Measurements from ENCODE around the gene TMEFF2.
"Not testable (repeated sequence)": the region's sequence is repeated elsewhere in the genome, so short reads cannot be mapped to it uniquely, and the experiment has no call there.

TMEFF2 gene

GRCh38 chr2:192126912-192127311 lies 67.8 kb downstream of the TMEFF2 start:
- DNase-seq: no peak

GRCh38 chr2:192126426-192126825 lies 68.3 kb downstream of the TMEFF2 start:
- DNase-seq: no peak

DNA sequence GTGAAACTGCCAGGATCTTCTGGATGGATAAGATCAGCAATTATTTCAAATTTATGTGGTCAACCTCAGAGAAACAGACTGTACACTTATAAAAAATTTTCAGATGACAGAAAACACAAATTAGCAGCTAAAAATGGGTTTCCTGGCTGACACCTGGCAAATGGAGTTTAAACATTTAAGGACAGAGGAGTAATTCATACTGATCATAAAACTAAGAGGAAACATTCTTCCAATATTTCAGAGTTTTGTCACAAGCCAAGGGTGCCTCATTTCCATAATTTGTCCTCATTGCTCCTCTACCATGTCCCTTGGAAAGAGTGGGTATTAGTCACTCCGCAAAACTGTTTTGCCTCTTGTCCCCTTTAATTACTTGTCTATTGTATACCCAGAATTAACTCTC lies 70.2 kb downstream of the TMEFF2 start:
- DNase-seq: no peak

GRCh38 chr2:192123847-192124246 lies 70.9 kb downstream of the TMEFF2 start:
- no peak for DNase-seq

- DNase-seq: no peak
Measured at GRCh38 chr2:192122946-192123345, 71.8 kb downstream of the TMEFF2 start.

DNA sequence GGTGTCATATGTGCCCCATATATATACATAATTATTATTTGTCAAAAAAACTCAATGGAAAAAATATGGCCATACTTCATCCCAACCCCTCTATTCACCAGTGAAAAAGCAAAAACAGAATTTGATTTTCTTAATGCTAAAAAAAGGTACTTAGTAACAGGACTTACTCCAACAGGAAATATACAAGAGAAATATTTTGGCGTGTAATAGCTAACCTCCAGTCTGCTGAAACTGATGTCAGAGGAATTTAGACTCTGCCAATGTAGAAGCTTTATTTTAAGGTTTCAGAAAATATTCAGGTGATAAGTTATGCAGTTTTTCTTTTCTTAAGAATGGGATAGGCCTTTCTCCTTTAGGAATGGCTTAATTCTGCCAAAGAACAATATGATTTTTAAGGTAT lies 72.6 kb downstream of the TMEFF2 start:
- DNase-seq: no peak

- no peak for DNase-seq
Measured at GRCh38 chr2:192119536-192119935, 75.2 kb downstream of the TMEFF2 start.

DNA sequence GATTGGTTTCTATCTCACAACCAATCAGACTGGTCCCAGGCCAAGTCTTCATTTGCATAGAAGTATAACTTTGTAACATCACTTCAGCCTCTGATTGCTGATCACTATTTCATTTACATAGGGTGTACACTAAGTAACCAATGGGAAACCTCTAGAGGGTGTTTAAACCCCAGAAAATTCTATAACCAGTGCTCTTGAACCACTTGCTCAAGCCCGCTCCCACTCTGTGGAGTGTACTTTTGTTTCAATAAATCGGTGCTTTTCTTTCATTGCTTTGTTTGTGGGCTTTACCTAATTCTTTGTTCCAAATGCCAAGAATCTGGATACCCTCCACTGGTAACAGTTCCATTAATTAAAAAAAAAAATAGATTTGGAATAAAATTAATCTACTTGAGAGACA lies 77.0 kb downstream of the TMEFF2 start:
- DNase-seq: no peak

DNA sequence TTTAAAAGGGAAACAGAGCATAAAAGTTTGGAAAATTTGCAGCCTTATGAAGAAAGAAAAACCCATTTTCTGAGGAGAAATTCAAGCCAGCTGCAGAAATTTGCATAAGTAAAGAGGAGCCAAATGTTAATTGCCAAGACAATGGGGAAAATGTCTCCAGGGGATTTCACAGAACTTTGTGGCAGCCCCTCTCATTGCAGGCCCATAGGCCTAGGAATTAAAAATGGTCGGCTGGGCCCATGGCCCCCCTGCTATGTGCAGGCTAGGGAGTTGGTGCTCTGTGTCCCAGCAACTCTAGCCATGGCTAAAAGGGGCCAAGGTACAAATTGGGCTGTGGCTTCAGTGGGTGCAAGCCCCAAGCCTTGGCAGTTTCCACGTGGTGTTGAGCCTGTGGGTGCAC lies 83.2 kb downstream of the TMEFF2 start:
- DNase-seq: not testable (repeated sequence)

DNA sequence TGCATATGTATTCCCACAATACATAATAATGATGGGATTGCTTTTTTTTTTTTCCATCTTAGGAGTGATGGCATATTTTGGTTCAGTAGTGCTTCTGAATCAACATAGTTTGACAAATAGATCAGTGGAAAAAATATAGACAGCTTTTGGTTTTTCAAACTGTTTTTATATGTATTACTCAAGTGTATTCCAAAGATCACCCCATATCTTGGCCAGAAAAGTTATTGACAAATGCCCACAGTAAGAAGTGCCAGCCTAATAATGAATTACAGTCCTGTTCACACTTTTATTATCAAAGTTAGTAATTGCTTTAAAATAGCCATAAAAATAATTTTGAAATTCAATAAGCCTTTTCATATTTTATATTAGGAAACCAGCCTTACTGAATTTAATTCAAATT lies 95.0 kb downstream of the TMEFF2 start:
- DNase-seq: no peak

DNA sequence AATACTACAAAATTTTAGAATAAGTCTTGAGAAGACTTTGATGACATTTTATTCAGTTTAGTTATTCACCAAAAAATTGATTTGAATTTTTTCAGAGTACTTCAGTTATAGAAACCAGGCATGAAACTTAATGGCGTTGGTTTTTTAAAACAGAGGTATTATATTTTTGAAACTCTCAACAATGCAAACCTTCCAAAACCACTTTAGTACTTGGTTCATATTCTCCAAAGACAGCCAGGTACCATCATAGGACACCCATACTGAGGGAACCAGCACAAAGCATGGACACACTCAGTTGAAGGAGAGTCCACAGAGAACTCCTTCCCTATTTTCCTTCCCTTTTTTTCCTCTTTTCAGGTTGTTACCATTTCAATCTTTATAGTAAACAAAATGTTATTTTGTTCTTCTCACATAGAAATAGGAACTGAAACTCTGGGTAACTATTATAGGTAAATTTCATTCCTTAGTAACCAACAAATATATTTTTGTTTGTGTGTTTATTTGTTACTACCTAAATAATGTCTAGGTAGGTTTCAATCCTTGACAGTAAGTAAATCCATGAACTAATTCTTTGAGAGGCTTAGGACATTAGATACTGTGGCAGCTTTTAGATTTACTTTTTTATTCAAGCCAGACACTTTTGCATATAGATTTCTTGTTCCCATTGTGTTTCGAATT lies 95.8 kb downstream of the TMEFF2 start:
- DNase-seq: no peak

DNA sequence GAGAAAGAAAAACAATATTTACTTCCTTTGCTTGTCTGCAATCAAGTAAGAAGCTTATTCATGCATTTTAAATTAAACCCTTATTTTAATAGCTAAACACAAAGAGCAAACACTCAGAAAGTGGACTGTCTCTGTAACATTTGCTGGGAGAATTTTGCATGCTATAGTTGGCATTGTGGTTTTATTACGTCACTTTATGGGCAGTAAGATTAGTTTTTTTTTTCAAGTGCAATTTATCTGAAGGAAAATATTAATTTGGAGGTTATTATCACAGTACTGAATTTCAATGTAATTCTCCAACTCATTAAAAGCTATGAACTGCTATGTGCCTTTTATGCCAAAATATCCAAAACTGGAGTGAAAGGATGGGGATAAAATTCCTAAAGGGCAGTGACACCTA lies 103.3 kb downstream of the TMEFF2 start:
- DNase-seq: no peak

DNA sequence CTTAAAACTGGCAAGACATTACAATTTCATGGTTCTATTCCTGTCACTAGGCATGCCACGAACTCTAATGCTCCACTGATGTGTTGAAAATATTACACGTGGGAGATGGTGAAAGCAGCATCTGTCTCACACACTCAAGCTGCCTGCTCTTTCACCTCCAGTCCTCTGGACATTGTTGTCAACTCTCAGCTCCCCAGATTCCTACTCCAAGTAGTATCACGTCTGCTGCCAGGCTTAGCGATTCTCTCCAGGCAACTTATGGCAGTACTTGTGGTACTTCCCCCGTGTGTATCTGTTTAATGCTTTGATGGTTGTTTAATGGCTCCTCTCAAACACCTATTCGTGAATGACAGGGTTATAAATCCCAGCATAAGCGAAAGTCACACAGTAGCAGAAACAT lies 103.8 kb downstream of the TMEFF2 start:
- DNase-seq: no peak

- no peak for DNase-seq
Measured at GRCh38 chr2:192087398-192087958, 107.3 kb downstream of the TMEFF2 start.

DNA sequence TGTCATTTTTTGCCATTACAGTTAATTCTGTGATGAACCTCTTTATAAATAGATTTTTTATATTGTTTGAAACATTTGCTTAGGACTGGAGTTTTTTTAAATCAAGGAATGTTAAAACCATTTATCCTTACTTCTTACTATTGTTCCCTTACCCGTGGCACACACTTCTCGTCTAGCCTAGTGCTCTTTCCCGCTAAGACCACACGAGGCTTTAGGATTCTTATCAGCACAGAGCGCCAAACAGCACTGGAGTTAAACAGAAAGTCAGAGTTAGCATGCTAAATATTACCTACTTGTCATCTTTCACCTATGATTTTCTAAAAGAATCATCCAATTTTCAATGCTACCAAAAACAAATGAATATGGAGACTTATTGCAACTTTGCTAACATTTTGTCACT lies 112.6 kb downstream of the TMEFF2 start:
- DNase-seq: no peak

- not testable (repeated sequence) for DNase-seq
Measured at GRCh38 chr2:192080096-192080495, 114.6 kb downstream of the TMEFF2 start.

DNA sequence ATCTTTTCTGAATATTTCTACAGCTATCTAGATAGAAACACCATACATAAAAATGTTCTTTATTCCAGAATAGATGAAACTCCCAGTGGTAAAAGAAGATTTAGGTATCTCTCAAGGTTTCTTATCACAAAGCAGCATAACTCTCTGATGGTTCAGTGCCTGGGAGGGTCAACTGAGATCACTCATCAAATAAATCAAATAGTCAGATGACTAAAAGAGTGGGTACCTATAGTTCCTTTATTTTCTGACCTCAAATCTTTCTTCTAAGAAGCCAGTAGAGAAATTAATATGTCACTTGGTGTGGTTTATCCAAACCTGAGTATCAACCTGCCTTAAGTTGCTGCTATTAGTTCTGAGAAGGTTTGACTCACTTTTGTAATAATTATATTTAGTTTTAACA lies 120.9 kb downstream of the TMEFF2 start:
- no peak for DNase-seq

GRCh38 chr2:192072778-192073177 lies 122.0 kb downstream of the TMEFF2 start:
- no peak for DNase-seq

DNA sequence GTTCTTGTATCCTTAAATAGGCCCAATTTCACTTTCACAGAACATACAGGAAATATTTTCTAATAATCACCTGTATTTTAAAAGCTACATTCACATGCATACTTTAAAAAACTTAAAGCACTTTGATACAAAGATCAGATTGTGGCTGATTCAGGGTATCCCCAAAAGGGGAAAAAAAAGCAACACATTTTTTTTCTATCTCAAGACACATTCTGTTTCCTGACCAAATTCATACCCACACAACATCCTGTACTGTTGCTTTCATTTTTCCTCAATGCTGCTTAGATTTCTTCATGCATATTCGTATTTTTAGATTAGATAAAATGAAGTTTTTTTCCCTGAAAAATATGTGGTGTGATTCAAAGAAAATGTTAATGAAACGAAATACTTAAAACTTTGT lies 122.5 kb downstream of the TMEFF2 start:
- DNase-seq: no peak

DNA sequence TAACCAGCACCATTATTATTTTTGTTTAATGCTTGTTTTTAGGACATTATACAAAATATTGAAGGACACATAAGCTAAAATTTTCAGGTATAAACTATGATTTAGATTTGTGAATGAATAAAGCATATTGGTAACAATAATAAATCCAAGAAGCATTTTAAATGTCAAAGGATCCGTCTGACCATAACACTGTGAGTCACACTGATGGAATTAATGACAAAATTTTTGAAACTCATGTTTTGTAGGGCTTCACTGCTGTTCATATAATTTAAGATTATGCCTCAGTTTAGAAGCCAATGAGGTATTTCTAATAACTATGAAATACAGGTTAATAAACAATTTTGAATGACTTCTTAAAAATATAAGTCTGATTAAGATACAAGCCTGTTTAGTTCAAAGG lies 124.6 kb downstream of the TMEFF2 start:
- no peak for DNase-seq

GRCh38 chr2:192069417-192069816 lies 125.3 kb downstream of the TMEFF2 start:
- DNase-seq: no peak

DNA sequence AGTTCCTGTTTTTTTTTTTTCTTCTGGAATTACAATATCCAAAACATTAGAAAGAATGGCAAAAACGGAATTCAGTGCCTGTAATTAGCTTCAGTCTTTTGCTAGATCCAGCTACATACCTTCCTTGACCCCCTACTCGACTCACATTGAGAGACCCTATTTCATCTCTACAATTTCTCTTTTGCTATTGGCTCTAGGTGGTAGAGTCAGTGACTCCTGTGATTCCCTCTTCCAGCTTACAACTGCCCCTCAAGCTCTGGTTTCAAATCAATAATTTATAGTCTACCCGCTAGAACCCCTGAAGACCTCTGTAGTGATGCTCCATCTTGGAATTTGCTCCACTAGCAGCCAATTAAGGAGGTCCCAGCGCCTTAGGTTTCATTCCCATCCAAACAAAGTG lies 125.8 kb downstream of the TMEFF2 start:
- no peak for DNase-seq

- DNase-seq: no peak
Measured at GRCh38 chr2:192067631-192068030, 127.1 kb downstream of the TMEFF2 start.

GRCh38 chr2:192064459-192064858 lies 130.3 kb downstream of the TMEFF2 start:
- DNase-seq: no peak

GRCh38 chr2:192060161-192060560 lies 134.6 kb downstream of the TMEFF2 start:
- DNase-seq: no peak

Measured in stimulated activated CD4-positive, alpha-beta T cell treated with anti-CD3 and anti-CD28 coated beads, Interleukin-4, amount 100 ng/mL, for 4 hours (primary cell).